ENCODE results near the gene EPB41.
"Not testable (repeated sequence)": the region's sequence is repeated elsewhere in the genome, so short reads cannot be mapped to it uniquely, and the experiment has no call there.

EPB41 gene

GRCh38 chr1:28950449-28950848 lies 36.1 kb downstream of the EPB41 start:
- no peak for TF ChIP-seq CTCF (IDR thresholded peaks at IDR 0.05; ENCODE audit: low read depth, low read length, missing control alignments)
- H3K4me3 ChIP-seq (ENCODE audit: low read depth, low read length): no peak overlapping the region
- no peak for DNase-seq (ENCODE audit: low read depth)
- in situ Hi-C loops (cut with HindIII; ENCODE audit: low sequenced_read_pairs): no loop called here

- in situ Hi-C loops (cut with HindIII; ENCODE audit: low sequenced_read_pairs): no loop called here
- no peak for TF ChIP-seq CTCF (IDR thresholded peaks at IDR 0.05; ENCODE audit: low read depth, low read length, missing control alignments)
- H3K4me3 ChIP-seq (ENCODE audit: low read depth, low read length): no peak overlapping the region
- no peak for DNase-seq (ENCODE audit: low read depth)
Measured at GRCh38 chr1:28954126-28954726, 39.9 kb downstream of the EPB41 start.

- no peak overlapping the region for H3K4me3 ChIP-seq (ENCODE audit: low read depth, low read length)
- in situ Hi-C loops (cut with HindIII; ENCODE audit: low sequenced_read_pairs): no loop called here
- DNase-seq (ENCODE audit: low read depth): no peak
- TF ChIP-seq CTCF (IDR thresholded peaks at IDR 0.05; ENCODE audit: low read depth, low read length, missing control alignments): no peak
Measured at GRCh38 chr1:28956038-28956464, 41.7 kb downstream of the EPB41 start.

GRCh38 chr1:28962114-28962831 lies 47.9 kb downstream of the EPB41 start:
- H3K4me3 ChIP-seq (ENCODE audit: low read depth, low read length); in situ Hi-C loops (cut with HindIII; ENCODE audit: low sequenced_read_pairs); DNase-seq (ENCODE audit: low read depth): not testable (repeated sequence)

GRCh38 chr1:28965271-28965870 lies 51.0 kb downstream of the EPB41 start:
- DNase-seq (ENCODE audit: low read depth): no peak
- in situ Hi-C loops (cut with HindIII; ENCODE audit: low sequenced_read_pairs): no loop called here
- TF ChIP-seq CTCF (IDR thresholded peaks at IDR 0.05; ENCODE audit: low read depth, low read length, missing control alignments): no peak
- no peak overlapping the region for H3K4me3 ChIP-seq (ENCODE audit: low read depth, low read length)

- in situ Hi-C loops (cut with HindIII; ENCODE audit: low sequenced_read_pairs): no loop called here
- no peak for TF ChIP-seq CTCF (IDR thresholded peaks at IDR 0.05; ENCODE audit: low read depth, low read length, missing control alignments)
- no peak overlapping the region for H3K4me3 ChIP-seq (ENCODE audit: low read depth, low read length)
- no peak for DNase-seq (ENCODE audit: low read depth)
Measured at GRCh38 chr1:28966617-28967016, 52.2 kb downstream of the EPB41 start.

All from astrocyte of the cerebellum (primary cell).